ENCODE measurements around the gene DNAJA3. TPM values are rescaled to one million over a fixed set of nuclear protein-coding genes. Genes with fewer than 3 reads are reported as not detected.

The DNAJA3 gene
- total RNA-seq, 1 experiment from 2014 or later: 64.1 TPM

GRCh38 chr16:4414187-4414917, 11.3 kb upstream of the DNAJA3 start:
- CTCF ChIA-PET: interaction anchor here (0.7 to 8.8 kb wide), 4 partner anchors 11 to 55 kb away, joined by 3 to 102 read pairs (median 8); no protein-coding TSS in a partner anchor
- Mint-ChIP-seq H3K4me3 (no peak overlapping the region; the same call in 1 of the 2 replicates), H3K4me1 (peaks cover 5% of the 10 kb centered on the region)

More at GRCh38 chr16:4414187-4414917, 11.3 kb upstream of the DNAJA3 start:
- TF ChIP-seq IRF1 (CRISPR knock-in tag; IDR thresholded peaks at IDR 0.05) (no peak), ZMAT4 (CRISPR knock-in tag; IDR thresholded peaks at IDR 0.05) (no peak), NFATC4 (CRISPR knock-in tag; IDR thresholded peaks at IDR 0.05) (no peak), ZNF416 (CRISPR knock-in tag; IDR thresholded peaks at IDR 0.05) (no peak), ATF1 (CRISPR knock-in tag; IDR thresholded peaks at IDR 0.05) (no peak), KAT7 (CRISPR knock-in tag; IDR thresholded peaks at IDR 0.05; ENCODE audit: borderline replicate concordance) (no peak), AR (CRISPR knock-in tag; IDR thresholded peaks at IDR 0.05) (no peak), E2F4 (CRISPR knock-in tag; IDR thresholded peaks at IDR 0.05; ENCODE audit: borderline replicate concordance, low read depth) (no peak), NR3C1 (CRISPR knock-in tag; conservative IDR thresholded peaks at IDR 0.05; ENCODE audit: low read depth) (no peak), MXD4 (CRISPR knock-in tag; IDR thresholded peaks at IDR 0.05; ENCODE audit: borderline replicate concordance) (no peak), MYBL2 (CRISPR knock-in tag; IDR thresholded peaks at IDR 0.05) (no peak), E2F1 (CRISPR knock-in tag; IDR thresholded peaks at IDR 0.05) (no peak), TEAD1 (CRISPR knock-in tag; IDR thresholded peaks at IDR 0.05) (no peak), SOX15 (CRISPR knock-in tag; IDR thresholded peaks at IDR 0.05) (no peak), ZNF317 (CRISPR knock-in tag; IDR thresholded peaks at IDR 0.05; ENCODE audit: borderline replicate concordance, low read depth) (no peak), GTF2I (CRISPR knock-in tag; conservative IDR thresholded peaks at IDR 0.05) (no peak), SMAD4 (CRISPR knock-in tag; IDR thresholded peaks at IDR 0.05) (no peak), ZNF138 (CRISPR knock-in tag; conservative IDR thresholded peaks at IDR 0.05) (no peak)
- H3K36me3 Mint-ChIP-seq: no peaks in the 10 kb centered on the region
- no peaks in the 10 kb centered on the region for H3K9me3 Mint-ChIP-seq
- POLR2A ChIA-PET: interaction anchor here (0.8 kb wide), 1 partner anchor 9 kb away, joined by 5 read pairs; no protein-coding TSS in a partner anchor
- no peak for DNase-seq (ENCODE audit: low spot score)
- H3K27ac Mint-ChIP-seq: no peak overlapping the region
- H3K27me3 Mint-ChIP-seq (ENCODE audit: low read depth): peaks cover 15% of the 10 kb centered on the region
- no peak for ATAC-seq
